IPS-20b (cell line): ENCODE measurements around the gene LBH.

Experiments used
- H3K27ac ChIP-seq: one replicate; pipeline ENCODE4 v1.5.1; 2013; ENCODE audit warnings: low read length
- H3K27me3 ChIP-seq: 2 replicates; pipeline ENCODE4 v1.6.1; 2013; ENCODE audit warnings: mild to moderate bottlenecking, low read length, inconsistent platforms; ENCODE audit not compliant: insufficient read depth
- H3K36me3 ChIP-seq: 2 replicates; pipeline ENCODE4 v1.6.1; 2013; ENCODE audit warnings: low read depth, mild to moderate bottlenecking, inconsistent platforms, low read length, moderate library complexity; ENCODE audit not compliant: insufficient read depth
- H3K4me1 ChIP-seq: 2 replicates; pipeline ENCODE4 v1.6.1; 2013; ENCODE audit warnings: mild to moderate bottlenecking, control low read depth, inconsistent platforms, low read length, moderate library complexity; ENCODE audit not compliant: insufficient read depth
- H3K4me3 ChIP-seq: 2 replicates; pipeline ENCODE4 v1.5.1; 2013; ENCODE audit warnings: mild to moderate bottlenecking, low read length, inconsistent platforms
- H3K9ac ChIP-seq: 2 replicates; pipeline ENCODE4 v1.6.1; 2013; ENCODE audit warnings: low read depth, mild to moderate bottlenecking, inconsistent platforms, low read length, moderate library complexity
- H3K9me3 ChIP-seq: 2 replicates; pipeline ENCODE4 v1.6.1; 2013; ENCODE audit warnings: mild to moderate bottlenecking, low read depth, low read length, inconsistent platforms; ENCODE audit not compliant: insufficient read depth

Gene LBH

DNA sequence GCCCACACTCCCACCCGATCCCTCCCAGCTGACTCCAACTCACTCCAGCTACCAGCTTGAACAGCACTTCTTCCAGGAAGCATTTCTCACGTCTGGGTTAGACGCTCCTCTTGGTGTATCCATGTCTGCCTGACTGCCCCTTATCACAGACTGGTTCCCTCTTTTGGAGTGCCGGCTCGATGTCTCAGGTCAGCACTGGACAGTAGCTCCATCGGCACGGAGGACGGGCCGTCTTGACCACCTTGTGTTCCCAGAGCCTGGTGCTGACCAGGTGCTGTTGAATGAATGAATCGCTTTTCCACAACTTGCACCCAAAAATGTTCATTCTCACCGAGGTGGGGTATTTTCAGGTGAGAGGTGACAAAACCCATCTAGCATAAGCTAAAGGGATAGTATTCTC is 71.8 kb downstream of the LBH start:
- peaks cover 29% of the 10 kb centered on the region for H3K4me1 ChIP-seq
- no peaks in the 10 kb centered on the region for H3K9me3 ChIP-seq
- no peak overlapping the region for H3K4me3 ChIP-seq
- H3K27me3 ChIP-seq: peaks cover 14% of the 10 kb centered on the region
- no peak overlapping the region for H3K9ac ChIP-seq
- H3K36me3 ChIP-seq: no peaks in the 10 kb centered on the region
- H3K27ac ChIP-seq: no peak overlapping the region

DNA sequence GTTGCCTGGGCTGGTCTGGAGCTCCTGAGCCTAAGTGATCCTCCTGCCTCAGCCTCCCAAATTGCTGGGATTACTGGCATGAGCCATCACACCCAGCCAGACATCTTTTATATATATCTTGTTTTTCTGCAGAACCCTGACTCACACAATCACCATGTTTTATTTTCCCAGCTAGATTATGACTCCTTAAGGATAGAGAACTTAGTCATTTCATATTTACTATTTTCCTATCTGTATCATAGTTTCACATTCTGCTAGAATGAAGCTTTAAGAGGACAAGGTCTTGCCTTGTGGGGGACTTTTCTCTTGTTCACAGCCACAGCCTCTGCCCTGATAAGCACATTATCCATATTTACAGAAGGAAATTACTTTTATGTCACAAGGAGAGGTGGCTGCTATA is 73.9 kb downstream of the LBH start:
- H3K36me3 ChIP-seq: no peaks in the 10 kb centered on the region
- H3K27me3 ChIP-seq: peaks cover 14% of the 10 kb centered on the region
- H3K4me3 ChIP-seq: no peak overlapping the region
- peaks cover 22% of the 10 kb centered on the region for H3K4me1 ChIP-seq
- H3K9ac ChIP-seq: no peak overlapping the region
- H3K9me3 ChIP-seq: no peaks in the 10 kb centered on the region
- H3K27ac ChIP-seq: no peak overlapping the region

GRCh38 chr2:30306522-30306921 is 75.2 kb downstream of the LBH start:
- no peak overlapping the region for H3K9ac ChIP-seq
- no peak overlapping the region for H3K4me3 ChIP-seq
- no peaks in the 10 kb centered on the region for H3K36me3 ChIP-seq
- peaks cover 9% of the 10 kb centered on the region; the same call in 1 of the 2 replicates for H3K4me1 ChIP-seq
- H3K9me3 ChIP-seq: no peaks in the 10 kb centered on the region
- H3K27me3 ChIP-seq: peaks cover 14% of the 10 kb centered on the region
- H3K27ac ChIP-seq: no peak overlapping the region

DNA sequence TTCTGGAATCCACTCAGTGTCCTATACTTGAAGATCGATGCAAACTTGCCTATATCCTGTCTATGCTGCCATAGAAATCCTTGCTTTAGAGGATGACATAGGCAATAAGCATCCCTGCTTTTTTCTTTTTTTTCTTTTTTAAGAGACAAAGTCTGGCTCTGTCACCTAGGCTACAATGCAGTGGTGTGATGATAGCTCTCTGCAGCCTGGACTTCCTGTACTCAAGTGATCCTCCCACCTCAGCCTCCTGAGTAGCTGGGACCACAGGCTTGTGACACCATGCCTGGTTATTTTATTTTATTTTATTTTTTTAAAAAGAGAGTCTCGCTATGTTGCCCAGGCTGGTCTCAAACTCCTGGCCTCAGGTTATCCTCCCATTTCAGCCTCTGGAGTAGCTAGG is 76.9 kb downstream of the LBH start:
- Histone ChIP-seq H3K36me3 (no peaks in the 10 kb centered on the region), H3K27ac (no peak overlapping the region), H3K9me3 (no peaks in the 10 kb centered on the region), H3K4me3 (no peak overlapping the region), H3K9ac (no peak overlapping the region), H3K4me1 (no peaks in the 10 kb centered on the region), H3K27me3 (0 out of 2 replicates have a peak, but pooled peaks cover 2% of the 10 kb centered on the region)
